Left lung (tissue), 10 donors: Measurements from ENCODE around the gene SURF4. TPM values are rescaled to one million over a fixed set of nuclear protein-coding genes. Genes with fewer than 3 reads are reported as not detected.
A peak's percentile ranks its signal among the peaks of the same experiment; 100 is the strongest.
"Not testable (repeated sequence)": the region's sequence is repeated elsewhere in the genome, so short reads cannot be mapped to it uniquely, and the experiment has no call there.

Experiments
- ATAC-seq: fragments of 200-7000 bp; cut with Tn5 transposase; one replicate; pipeline ENCODE4 v1.9.1; 2020; ENCODE audit warnings: moderate library complexity
- DNase-seq, 4 donors: peaks; one replicate each; pipeline ENCODE4 v3.0.0-alpha.2; 2013 to 2020
- H3K27ac ChIP-seq, 2 donors: fragments of 200-600 bp; sonication (generic) in 1 of 2; one replicate each; pipeline versions ENCODE4 v1.5.0 to v1.8.0; 2020 to 2021
- H3K27me3 ChIP-seq, 2 donors: fragments of 200-600 bp; sonication (generic) in 1 of 2; one replicate each; pipeline versions ENCODE4 v1.5.0 to v1.8.0; 2020 to 2021
- H3K36me3 ChIP-seq, 2 donors: fragments of 200-600 bp; sonication (generic) in 1 of 2; one replicate each; pipeline versions ENCODE4 v1.5.0 to v1.8.0; 2020 to 2021
- H3K4me1 ChIP-seq, 2 donors: fragments of 200-600 bp; one replicate each; pipeline ENCODE4 v1.8.0; 2021
- H3K4me3 ChIP-seq, 2 donors: fragments of 200-600 bp; sonication (generic) in 1 of 2; one replicate each; pipeline versions ENCODE4 v1.5.0 to v1.8.0; 2020 to 2021; ENCODE audit warnings: mild to moderate bottlenecking in 1 of 2
- H3K9me3 ChIP-seq, 2 donors: fragments of 200-600 bp; sonication (generic) in 1 of 2; one replicate each; pipeline versions ENCODE4 v1.5.0 to v1.8.0; 2020 to 2021
- intact Hi-C, 2 donors: fragments of 100-400 bp; cut with DNase I; formaldehyde crosslinking; loops; one replicate each; pipeline versions ENCODE4 v1.11.2 to v1.14.2; 2022
- polyA plus RNA-seq, 6 donors: library from polyadenylated mRNA; unstranded; fragments of 120-200 nt; gene quantifications; one replicate each; pipeline ENCODE4 v1.2.1, GENCODE V29; 2013; ENCODE audit not compliant: insufficient read length in 6 of 6
- total RNA-seq, 2 donors: library from RNA; stranded (reverse); fragmentation: NEBNext Ultra II Directional; extraction: Animal tissue kit (Norgen Biotek cat#: 25700); gene quantifications; one replicate each; pipeline ENCODE4 v1.2.1, GENCODE V29; 2021
- TF ChIP-seq, protein P1 (sequence below), 2 donors: fragments of 200-600 bp; sonication (generic) in 1 of 2; IDR thresholded peaks; one replicate each; pipeline versions ENCODE4 v1.5.0 to v1.8.0; 2021; ENCODE audit warnings: antibody characterized with exemption in 2 of 2
- donor health status: DM: no; HTN: yes; CAD: no.
- donor health status: DM: no; HTN: no; CAD: no.

Gene SURF4
- total and polyA plus RNA-seq, 8 donors: 117 to 252 (median 132) TPM

DNA sequence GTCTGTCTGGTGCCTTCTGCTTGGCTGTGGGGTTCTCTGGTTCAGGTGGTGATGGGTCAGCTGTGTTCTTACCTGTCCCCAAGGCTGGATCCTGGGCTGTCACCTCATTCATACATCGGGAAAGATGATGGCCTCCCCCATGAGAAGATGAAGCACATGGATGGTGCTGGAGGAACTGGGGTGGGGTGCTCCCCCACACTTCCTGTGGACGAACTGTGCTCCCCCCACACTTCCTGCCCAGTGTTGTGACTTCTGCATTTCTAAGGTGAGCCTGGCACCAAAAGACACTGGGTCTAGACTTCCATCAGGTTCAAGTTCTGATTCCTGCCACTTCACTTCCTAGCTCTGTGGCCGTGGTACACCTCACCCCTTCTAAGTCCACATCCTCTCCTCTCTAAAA lies 35.6 kb downstream of the SURF4 start:
- Histone ChIP-seq H3K36me3 (peaks cover 0 to 64% of the 10 kb centered on the region in 2 donors), H3K27me3 (no peaks in the 10 kb centered on the region), H3K27ac (peak overlapping the region; percentile 10 to 85), H3K4me1 (peaks cover 6 to 56% of the 10 kb centered on the region in 2 donors), H3K9me3 (no peaks in the 10 kb centered on the region), H3K4me3 (peak overlapping the region in 1 of 2 donors; percentile 20)
- intact Hi-C loops: no loop called here
- DNase-seq (peak in 1 of 4 donors; percentile 33), ATAC-seq (no peak)
- TF ChIP-seq, protein P1, sequence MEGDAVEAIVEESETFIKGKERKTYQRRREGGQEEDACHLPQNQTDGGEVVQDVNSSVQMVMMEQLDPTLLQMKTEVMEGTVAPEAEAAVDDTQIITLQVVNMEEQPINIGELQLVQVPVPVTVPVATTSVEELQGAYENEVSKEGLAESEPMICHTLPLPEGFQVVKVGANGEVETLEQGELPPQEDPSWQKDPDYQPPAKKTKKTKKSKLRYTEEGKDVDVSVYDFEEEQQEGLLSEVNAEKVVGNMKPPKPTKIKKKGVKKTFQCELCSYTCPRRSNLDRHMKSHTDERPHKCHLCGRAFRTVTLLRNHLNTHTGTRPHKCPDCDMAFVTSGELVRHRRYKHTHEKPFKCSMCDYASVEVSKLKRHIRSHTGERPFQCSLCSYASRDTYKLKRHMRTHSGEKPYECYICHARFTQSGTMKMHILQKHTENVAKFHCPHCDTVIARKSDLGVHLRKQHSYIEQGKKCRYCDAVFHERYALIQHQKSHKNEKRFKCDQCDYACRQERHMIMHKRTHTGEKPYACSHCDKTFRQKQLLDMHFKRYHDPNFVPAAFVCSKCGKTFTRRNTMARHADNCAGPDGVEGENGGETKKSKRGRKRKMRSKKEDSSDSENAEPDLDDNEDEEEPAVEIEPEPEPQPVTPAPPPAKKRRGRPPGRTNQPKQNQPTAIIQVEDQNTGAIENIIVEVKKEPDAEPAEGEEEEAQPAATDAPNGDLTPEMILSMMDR (IDR thresholded peaks at IDR 0.05): no peak

DNA sequence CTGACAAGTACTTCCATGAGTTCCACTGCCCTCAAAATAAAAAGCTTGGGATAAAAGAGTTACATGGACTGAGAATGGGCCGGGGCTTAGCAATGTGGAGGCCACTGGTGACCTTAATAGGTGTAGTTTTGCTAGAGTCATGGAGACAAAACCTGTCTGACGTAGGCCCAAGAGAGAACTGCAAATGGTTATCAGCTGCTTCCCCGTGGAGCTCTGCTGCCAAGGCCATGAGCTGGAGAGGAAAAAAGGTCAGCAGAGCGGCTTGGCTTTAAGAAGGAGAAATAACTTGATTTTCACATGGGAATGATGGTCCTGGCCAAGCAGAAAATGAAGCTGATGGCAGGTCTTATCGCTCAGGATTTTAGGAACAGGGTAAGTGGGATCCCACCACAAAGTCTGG lies 36.2 kb downstream of the SURF4 start:
- intact Hi-C loops: no loop called here
- no peaks in the 10 kb centered on the region for H3K9me3 ChIP-seq
- TF ChIP-seq, protein P1 (IDR thresholded peaks at IDR 0.05): no peak
- DNase-seq: peak in 1 of 4 donors; percentile 10
- peaks cover 0 to 58% of the 10 kb centered on the region in 2 donors for H3K36me3 ChIP-seq
- no peak for ATAC-seq
- H3K4me1 ChIP-seq: peaks cover 12 to 63% of the 10 kb centered on the region in 2 donors
- H3K4me3 ChIP-seq: no peak overlapping the region
- H3K27ac ChIP-seq: peak overlapping the region in 1 of 2 donors; percentile 85
- no peaks in the 10 kb centered on the region for H3K27me3 ChIP-seq

DNA sequence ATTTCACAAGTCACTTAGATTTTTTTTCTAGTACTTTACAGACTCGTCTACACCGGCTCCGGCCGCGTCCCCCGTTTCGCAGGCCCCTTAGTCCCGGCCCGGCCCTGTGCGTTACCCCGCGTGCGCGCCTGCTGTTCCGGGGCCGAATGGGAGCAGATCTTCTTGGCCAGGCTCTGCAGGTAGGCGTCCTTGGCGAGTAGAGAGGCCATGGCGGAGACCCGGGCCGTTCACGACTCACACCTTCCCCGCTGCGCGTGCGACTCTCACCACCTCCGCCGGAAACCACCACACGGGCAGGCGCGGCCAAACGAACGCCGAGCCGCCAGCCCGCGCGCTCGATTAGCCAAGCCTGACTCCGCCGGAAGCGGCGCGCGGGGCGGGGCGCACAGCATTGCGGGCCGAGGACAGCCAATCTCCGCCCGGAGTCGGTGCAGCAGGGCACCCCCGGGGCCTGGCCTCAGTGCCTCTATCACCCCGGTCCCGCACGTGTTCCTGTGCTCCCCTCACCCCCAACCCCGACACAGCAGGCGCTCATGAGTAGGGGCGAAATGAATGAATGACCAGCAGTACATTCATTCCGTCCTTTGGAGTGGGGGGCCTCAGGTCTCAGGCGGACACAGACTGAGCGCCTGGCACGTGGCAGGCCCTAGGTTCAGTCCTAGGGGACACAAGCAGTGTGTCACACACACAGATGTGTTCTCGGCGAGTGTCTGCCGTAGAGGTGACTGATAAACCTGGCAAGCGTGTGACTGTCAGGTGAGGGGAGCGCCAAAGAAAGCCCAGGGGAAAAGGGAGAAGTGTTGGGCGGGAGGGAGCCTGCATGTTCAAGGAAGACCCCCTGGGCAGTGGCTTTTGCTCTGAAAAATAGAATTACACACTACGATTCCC lies 39.7 kb downstream of the SURF4 start, which contains the start of gene SURF6:
TSS of gene SURF6 (minus strand) at position 265 of the 888 bp plus-strand sequence. CDS start at position 209, 56 bp downstream.
- H3K27me3 ChIP-seq: no peaks in the 10 kb centered on the region
- H3K27ac ChIP-seq: peak within 1 kb of the TSS in 1 of 2 donors; percentile 76
- H3K4me3 ChIP-seq: peak within 1 kb of the TSS; percentile 77 to 94
- peaks cover 0 to 56% of the 10 kb centered on the region in 2 donors for H3K36me3 ChIP-seq
- ATAC-seq (peak; percentile 98), DNase-seq (peak; percentile 77 to 99 (median 90))
- H3K4me1 ChIP-seq: peaks cover 14 to 53% of the 10 kb centered on the region in 2 donors
- intact Hi-C loops: no loop called here
- TF ChIP-seq, protein P1 (IDR thresholded peaks at IDR 0.05): no peak
- H3K9me3 ChIP-seq: no peaks in the 10 kb centered on the region

DNA sequence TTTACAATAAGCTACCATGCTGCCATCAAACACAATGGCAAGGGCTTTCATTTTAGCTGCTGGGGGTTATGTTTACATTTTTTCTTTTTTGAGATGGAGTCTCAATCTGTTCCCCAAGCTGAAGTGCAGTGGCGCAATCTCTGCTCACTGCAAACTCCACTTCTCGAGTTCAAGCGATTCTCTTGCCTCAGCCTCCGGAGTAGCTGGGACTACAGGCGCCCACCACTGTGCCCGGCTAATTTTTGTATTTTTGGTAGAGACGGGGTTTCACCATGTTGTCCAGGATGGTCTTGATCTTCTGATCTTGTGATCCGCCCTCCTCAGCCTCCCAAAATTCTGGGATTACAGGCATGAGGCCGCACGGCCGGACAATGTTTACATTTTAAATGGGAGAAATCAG lies 41.0 kb downstream of the SURF4 start:
- H3K27me3 ChIP-seq, H3K9me3 ChIP-seq, ATAC-seq, H3K27ac ChIP-seq, intact Hi-C loops: not testable (repeated sequence)
- H3K4me3 ChIP-seq: peak overlapping the region; percentile 77 to 94
- peaks cover 0 to 56% of the 10 kb centered on the region in 2 donors for H3K36me3 ChIP-seq
- H3K4me1 ChIP-seq: peaks cover 14 to 40% of the 10 kb centered on the region in 2 donors
- DNase-seq: peak in 1 of 4 donors; percentile 20

DNA sequence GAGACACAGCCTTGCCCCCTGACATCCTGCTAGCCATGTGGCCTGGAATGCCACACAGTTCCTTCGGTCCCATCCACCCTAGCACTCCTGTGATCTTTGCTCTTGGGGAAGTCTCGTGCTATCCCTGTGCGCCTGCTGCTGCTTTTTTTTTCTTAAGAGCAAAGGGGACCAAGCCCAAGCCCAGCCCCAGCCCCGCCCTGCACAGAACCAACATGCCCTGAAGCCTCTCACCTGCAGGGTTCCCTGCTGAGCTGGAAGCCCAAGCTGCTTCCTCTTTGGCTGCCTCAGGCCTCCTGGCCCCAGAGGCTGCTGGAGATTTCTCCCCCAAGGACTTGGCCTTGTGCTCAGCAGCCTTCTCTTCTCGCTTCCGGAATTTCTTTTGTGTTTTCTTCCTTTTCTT lies 41.7 kb downstream of the SURF4 start:
- intact Hi-C loops: no loop called here
- no peaks in the 10 kb centered on the region for H3K9me3 ChIP-seq
- no peak for ATAC-seq
- peaks cover 0 to 50% of the 10 kb centered on the region in 2 donors for H3K36me3 ChIP-seq
- H3K4me3 ChIP-seq: peak overlapping the region in 1 of 2 donors; percentile 77
- no peak overlapping the region for H3K27ac ChIP-seq
- peak in 1 of 4 donors; percentile 62 for DNase-seq
- peaks cover 14 to 32% of the 10 kb centered on the region in 2 donors for H3K4me1 ChIP-seq
- TF ChIP-seq, protein P1 (IDR thresholded peaks at IDR 0.05): no peak
- no peaks in the 10 kb centered on the region for H3K27me3 ChIP-seq
